GM23248 (cell line): ENCODE measurements around the gene C11orf91.

Experiments
- EZH2 ChIP-seq: fragments of 200-600 bp; sonication (generic); IDR thresholded peaks from 2 replicates; pipeline ENCODE4 v1.6.1; 2018; ENCODE audit warnings: antibody characterized with exemption, mild to moderate bottlenecking; ENCODE audit not compliant: insufficient read depth, poor library complexity, severe bottlenecking
- EZH2phosphoT487 ChIP-seq: fragments of 200-600 bp; sonication (generic); IDR thresholded peaks from 2 replicates; pipeline ENCODE4 v1.6.1; 2018; ENCODE audit warnings: antibody characterized with exemption, moderate library complexity, mild to moderate bottlenecking, low read depth; ENCODE audit not compliant: insufficient read depth

- TF ChIP-seq EZH2 = no peak
- TF ChIP-seq EZH2phosphoT487 = no peak
Observed at GRCh38 chr11:33696411-33696810, 4.2 kb downstream of the C11orf91 start.
